ENCODE measurements around the gene ALKBH4. TPM values are rescaled to one million over a fixed set of nuclear protein-coding genes. Genes with fewer than 3 reads are reported as not detected.

ALKBH4 gene
- polyA plus RNA-seq, 1 donor (not counting 4 experiments of a cell fraction or from before 2014, with no cell fraction given): 3.1 TPM

DNA sequence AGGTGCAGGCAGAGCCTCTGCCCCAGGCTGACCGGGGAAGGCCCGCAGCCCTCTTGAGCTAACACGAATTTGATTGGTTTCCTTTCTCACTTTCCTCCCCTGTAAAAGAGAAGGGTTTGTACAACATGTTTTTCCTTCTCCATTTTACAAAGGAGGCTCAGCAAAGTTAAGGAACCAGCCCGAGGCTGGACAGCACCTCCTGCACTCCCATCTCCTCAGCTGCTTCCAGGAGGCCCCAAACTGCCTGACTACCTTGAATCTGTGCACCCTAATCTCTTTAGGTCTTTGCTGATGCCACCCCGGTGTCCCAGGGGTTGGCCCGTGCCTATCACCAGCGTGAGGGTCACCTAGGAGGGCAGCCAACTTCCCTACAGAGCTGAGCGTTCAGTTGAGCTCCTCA is 4.2 kb downstream of the ALKBH4 start:
- H3K79me2 ChIP-seq (ENCODE audit: control insufficient read depth, insufficient read depth, low read length): peaks cover 13% of the 10 kb centered on the region
- dilution Hi-C loops (cut with MboI; ENCODE audit: extremely low pct_ligation_motif_present, low sequenced_read_pairs): no loop called here
- TF ChIP-seq EZH2 (IDR thresholded peaks at IDR 0.05; ENCODE audit: low read length): no peak
- TF ChIP-seq, protein P1, sequence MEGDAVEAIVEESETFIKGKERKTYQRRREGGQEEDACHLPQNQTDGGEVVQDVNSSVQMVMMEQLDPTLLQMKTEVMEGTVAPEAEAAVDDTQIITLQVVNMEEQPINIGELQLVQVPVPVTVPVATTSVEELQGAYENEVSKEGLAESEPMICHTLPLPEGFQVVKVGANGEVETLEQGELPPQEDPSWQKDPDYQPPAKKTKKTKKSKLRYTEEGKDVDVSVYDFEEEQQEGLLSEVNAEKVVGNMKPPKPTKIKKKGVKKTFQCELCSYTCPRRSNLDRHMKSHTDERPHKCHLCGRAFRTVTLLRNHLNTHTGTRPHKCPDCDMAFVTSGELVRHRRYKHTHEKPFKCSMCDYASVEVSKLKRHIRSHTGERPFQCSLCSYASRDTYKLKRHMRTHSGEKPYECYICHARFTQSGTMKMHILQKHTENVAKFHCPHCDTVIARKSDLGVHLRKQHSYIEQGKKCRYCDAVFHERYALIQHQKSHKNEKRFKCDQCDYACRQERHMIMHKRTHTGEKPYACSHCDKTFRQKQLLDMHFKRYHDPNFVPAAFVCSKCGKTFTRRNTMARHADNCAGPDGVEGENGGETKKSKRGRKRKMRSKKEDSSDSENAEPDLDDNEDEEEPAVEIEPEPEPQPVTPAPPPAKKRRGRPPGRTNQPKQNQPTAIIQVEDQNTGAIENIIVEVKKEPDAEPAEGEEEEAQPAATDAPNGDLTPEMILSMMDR (optimal IDR thresholded peaks at IDR 0.05 in 1 of 3, IDR thresholded peaks at IDR 0.05 in 1 of 3, conservative IDR thresholded peaks at IDR 0.05 in 1 of 3; ENCODE audit: extremely low read depth in 1 of 3, insufficient read depth in 2 of 3, low read length in 3 of 3): no peak
- H3K36me3 ChIP-seq (ENCODE audit: control insufficient read depth in 2 of 2, extremely low read depth in 1 of 2, insufficient read depth in 2 of 2, low read length in 2 of 2): peaks cover 4 to 12% of the 10 kb centered on the region in 2 experiments
- no peaks in the 10 kb centered on the region for H3K9me3 ChIP-seq (ENCODE audit: control insufficient read depth, low read depth, low read length)
- no peaks in the 10 kb centered on the region for H3K27me3 ChIP-seq (ENCODE audit: control insufficient read depth, extremely low read depth, insufficient read depth, low read length)
- no peaks in the 10 kb centered on the region for H3K9me1 ChIP-seq (ENCODE audit: control insufficient read depth, extremely low read depth, insufficient read depth, low read length)
- H3K27ac ChIP-seq (ENCODE audit: control insufficient read depth, insufficient read depth, low read length): no peak overlapping the region
- H3K9ac ChIP-seq (ENCODE audit: control insufficient read depth, extremely low read depth, insufficient read depth, low read length): no peak overlapping the region
- no peak overlapping the region for H3K4me3 ChIP-seq (ENCODE audit: control insufficient read depth in 2 of 3, extremely low read depth in 1 of 3, insufficient read depth in 2 of 3, low read depth in 1 of 3, low read length in 3 of 3)
- H3K4me2 ChIP-seq (ENCODE audit: control insufficient read depth, extremely low read depth, insufficient read depth, low read depth, low read length): no peak overlapping the region
- no peaks in the 10 kb centered on the region for H4K20me1 ChIP-seq (ENCODE audit: control insufficient read depth, extremely low read depth, insufficient read depth, low read length)
- no peak overlapping the region for H2AFZ ChIP-seq (ENCODE audit: control insufficient read depth, low read length)
- DNase-seq (ENCODE audit: low read depth, low spot score): no peak
- peaks cover 6% of the 10 kb centered on the region for H3K4me1 ChIP-seq (ENCODE audit: control insufficient read depth, extremely low read depth, insufficient read depth, low read length)
- FAIRE-seq: no peak

DNA sequence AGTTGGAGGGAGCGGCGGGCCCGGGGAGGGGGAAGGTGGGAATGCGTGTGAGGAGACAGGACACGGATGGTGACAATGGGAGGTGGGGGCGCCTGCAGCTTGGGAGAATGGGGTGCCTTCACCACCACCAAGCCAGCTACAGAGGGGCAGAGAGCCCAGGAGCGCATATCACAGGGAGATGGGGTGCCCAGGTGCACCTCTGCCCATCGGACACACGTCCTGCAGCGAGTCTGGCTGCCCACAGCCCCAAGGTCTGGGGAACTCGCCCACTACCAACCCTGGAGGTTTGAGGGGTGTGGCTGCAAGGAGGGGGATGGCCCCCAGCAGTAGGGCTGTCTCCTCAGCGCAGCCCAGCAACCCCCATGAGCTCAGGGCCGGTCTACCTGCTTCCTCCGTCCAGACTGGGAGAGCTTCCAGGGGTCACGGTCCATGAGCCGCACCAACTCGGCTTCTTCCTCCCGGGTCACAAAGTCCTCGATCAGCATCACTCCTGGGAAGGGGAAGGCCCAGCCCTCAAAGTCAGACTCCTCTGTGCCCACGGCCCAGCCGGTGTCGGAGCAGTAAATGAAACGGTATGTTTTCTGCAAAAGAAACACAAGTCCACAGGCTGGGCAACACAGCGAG is 5.3 kb downstream of the ALKBH4 start:
- no peak for FAIRE-seq
- Histone ChIP-seq H3K4me3 (ENCODE audit: control insufficient read depth in 2 of 3, extremely low read depth in 1 of 3, insufficient read depth in 2 of 3, low read depth in 1 of 3, low read length in 3 of 3) (no peak overlapping the region), H4K20me1 (ENCODE audit: control insufficient read depth, extremely low read depth, insufficient read depth, low read length) (no peaks in the 10 kb centered on the region), H3K4me1 (ENCODE audit: control insufficient read depth, extremely low read depth, insufficient read depth, low read length) (peaks cover 6% of the 10 kb centered on the region), H3K79me2 (ENCODE audit: control insufficient read depth, insufficient read depth, low read length) (peaks cover 10% of the 10 kb centered on the region), H2AFZ (ENCODE audit: control insufficient read depth, low read length) (no peak overlapping the region), H3K9me3 (ENCODE audit: control insufficient read depth, low read depth, low read length) (no peaks in the 10 kb centered on the region), H3K9me1 (ENCODE audit: control insufficient read depth, extremely low read depth, insufficient read depth, low read length) (no peaks in the 10 kb centered on the region), H3K27ac (ENCODE audit: control insufficient read depth, insufficient read depth, low read length) (no peak overlapping the region), H3K4me2 (ENCODE audit: control insufficient read depth, extremely low read depth, insufficient read depth, low read depth, low read length) (no peak overlapping the region), H3K36me3 (ENCODE audit: control insufficient read depth in 2 of 2, extremely low read depth in 1 of 2, insufficient read depth in 2 of 2, low read length in 2 of 2) (peaks cover 4 to 14% of the 10 kb centered on the region in 2 experiments), H3K9ac (ENCODE audit: control insufficient read depth, extremely low read depth, insufficient read depth, low read length) (no peak overlapping the region), H3K27me3 (ENCODE audit: control insufficient read depth, extremely low read depth, insufficient read depth, low read length) (no peaks in the 10 kb centered on the region)
- no peak for DNase-seq (ENCODE audit: low read depth, low spot score)
- dilution Hi-C loops (cut with MboI; ENCODE audit: extremely low pct_ligation_motif_present, low sequenced_read_pairs): no loop called here
- TF ChIP-seq, protein P1 (optimal IDR thresholded peaks at IDR 0.05 in 1 of 3, IDR thresholded peaks at IDR 0.05 in 1 of 3, conservative IDR thresholded peaks at IDR 0.05 in 1 of 3; ENCODE audit: extremely low read depth in 1 of 3, insufficient read depth in 2 of 3, low read length in 3 of 3): no peak
- TF ChIP-seq EZH2 (IDR thresholded peaks at IDR 0.05; ENCODE audit: low read length): no peak
